ENCODE data around the gene SNAPC1. TPM values are rescaled to one million over a fixed set of nuclear protein-coding genes. Genes with fewer than 3 reads are reported as not detected.

Gene SNAPC1
- total and polyA plus RNA-seq, 8 donors, result 0.87 to 2.7 (median 1.8) TPM

GRCh38 chr14:61719344-61720293 lies 42.6 kb upstream of the SNAPC1 start:
- DNase-seq (no peak), FAIRE-seq (no peak), ATAC-seq (peak in 2 of 4 donors; percentile 31 to 45)
- Histone ChIP-seq H3K4me1 (peaks cover 0 to 24% (median 16%) of the 10 kb centered on the region in 3 donors), H3K36me3 (peaks cover 0 to under 1% (median 0%) of the 10 kb centered on the region in 3 donors), H3K27ac (no peak overlapping the region), H3K9me3 (no peaks in the 10 kb centered on the region), H3K4me3 (no peak overlapping the region), H3K27me3 (no peaks in the 10 kb centered on the region)
- 64 to 72% methylated on average over 5 of the region's 5 CpGs for WGBS, 2 donors
- TF ChIP-seq CTCF (IDR thresholded peaks at IDR 0.05), result no peak
- intact Hi-C loops (cut with DNase I), result loop anchor here in 1 of 3 donors (10.0 kb wide), 1 partner anchor 245 kb away; no protein-coding TSS in a partner anchor

GRCh38 chr14:61720294-61720661 lies 41.9 kb upstream of the SNAPC1 start:
- Histone ChIP-seq H3K4me1 (peaks cover 0 to 20% (median 16%) of the 10 kb centered on the region in 3 donors), H3K4me3 (no peak overlapping the region), H3K9me3 (no peaks in the 10 kb centered on the region), H3K36me3 (peaks cover 0 to 7% (median 0%) of the 10 kb centered on the region in 3 donors), H3K27ac (no peak overlapping the region), H3K27me3 (no peaks in the 10 kb centered on the region)
- ATAC-seq (peak in 1 of 4 donors; percentile 17), FAIRE-seq (no peak), DNase-seq (no peak)
- intact Hi-C loops (cut with DNase I), result loop anchor here in 1 of 3 donors (10.0 kb wide), 1 partner anchor 245 kb away; no protein-coding TSS in a partner anchor
- no peak for TF ChIP-seq CTCF (IDR thresholded peaks at IDR 0.05)
- 83 to 89% methylated on average over 9 of the region's 9 CpGs for WGBS, 2 donors

DNA sequence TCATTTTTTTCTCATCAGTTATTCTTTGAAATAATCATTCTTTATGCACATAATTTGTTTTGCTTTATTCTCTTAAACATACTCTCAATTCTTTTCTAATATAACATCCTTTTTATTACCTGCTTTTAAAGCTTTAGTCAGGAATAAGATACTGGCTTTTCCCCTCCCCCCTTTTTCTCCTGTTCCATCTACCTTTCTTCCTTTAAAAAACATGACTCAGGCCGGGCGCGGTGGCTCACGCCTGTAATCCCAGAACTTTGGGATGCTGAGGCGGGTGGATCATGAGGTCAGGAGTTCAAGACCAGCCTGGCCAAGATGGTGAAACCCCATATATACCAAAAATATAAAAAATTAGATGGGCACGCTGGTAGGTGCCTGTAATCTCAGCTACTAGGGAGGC lies 41.5 kb upstream of the SNAPC1 start:
- H3K4me3 ChIP-seq, result no peak overlapping the region
- FAIRE-seq, result no peak
- H3K9me3 ChIP-seq, result no peaks in the 10 kb centered on the region
- no peaks in the 10 kb centered on the region for H3K27me3 ChIP-seq
- DNase-seq, result no peak
- H3K36me3 ChIP-seq, result peaks cover 0 to 7% (median 0%) of the 10 kb centered on the region in 3 donors
- intact Hi-C loops (cut with DNase I), result loop anchor here in 1 of 3 donors (10.0 kb wide), 1 partner anchor 246 kb away; no protein-coding TSS in a partner anchor
- 80% methylated on average over 6 of the region's 6 CpGs for WGBS, 2 donors
- TF ChIP-seq CTCF (IDR thresholded peaks at IDR 0.05), result no peak
- no peak for ATAC-seq
- peaks cover 0 to 20% (median 16%) of the 10 kb centered on the region in 3 donors for H3K4me1 ChIP-seq
- H3K27ac ChIP-seq, result no peak overlapping the region

GRCh38 chr14:61724133-61724532 lies 38.1 kb upstream of the SNAPC1 start:
- Histone ChIP-seq H3K36me3 (peaks cover 3 to 25% (median 4%) of the 10 kb centered on the region in 3 donors), H3K27ac (no peak overlapping the region), H3K4me1 (peaks cover 0 to 14% (median under 1%) of the 10 kb centered on the region in 3 donors), H3K4me3 (no peak overlapping the region), H3K27me3 (no peaks in the 10 kb centered on the region), H3K9me3 (no peaks in the 10 kb centered on the region)
- ATAC-seq, result no peak
- FAIRE-seq, result no peak
- no peak for DNase-seq
- 82 to 91% methylated on average over 2 of the region's 2 CpGs for WGBS, 2 donors
- TF ChIP-seq CTCF (IDR thresholded peaks at IDR 0.05), result no peak
- intact Hi-C loops (cut with DNase I), result loop anchor here in 1 of 3 donors (10.0 kb wide), 1 partner anchor 249 kb away; no protein-coding TSS in a partner anchor

All from pancreas (tissue), 10 donors.